PFSK-1 (cell line): ENCODE results near the gene ENTPD5.

Source experiments
- POLR2AphosphoS5 ChIP-seq: IDR thresholded peaks from 2 replicates; pipeline ENCODE4 v1.6.1; 2012; ENCODE audit warnings: low read depth, mild to moderate bottlenecking, control low read depth, low read length, moderate library complexity
- TAF1 ChIP-seq: IDR thresholded peaks from 2 replicates; pipeline ENCODE4 v1.6.1; 2012; ENCODE audit warnings: low read length, control low read depth, borderline replicate concordance; ENCODE audit not compliant: insufficient read depth

DNA sequence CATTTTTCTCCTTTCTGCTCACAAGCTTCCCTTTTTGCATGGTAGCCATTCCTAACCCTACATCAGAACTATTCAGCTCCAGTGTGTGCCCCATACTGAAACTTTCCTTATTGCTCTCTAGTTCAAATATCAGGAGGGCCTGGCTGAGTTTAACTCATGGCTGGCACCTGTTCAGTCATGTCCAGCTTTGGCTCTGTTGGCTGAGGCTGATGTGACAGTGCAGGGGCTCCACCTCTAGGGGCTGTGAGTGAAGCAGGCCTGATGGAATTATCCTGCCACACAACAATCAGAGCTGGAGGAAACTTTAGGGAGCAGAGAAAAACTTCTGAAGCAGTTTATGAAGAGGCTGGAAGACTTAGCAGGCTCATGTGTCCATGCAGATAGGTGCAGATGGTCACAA is 60.5 kb downstream of the ENTPD5 start:
- TF ChIP-seq POLR2AphosphoS5 (no peak), TAF1 (no peak)
